GM06990 (cell line): Measurements from ENCODE around the gene CLRN1.

Experiments used
- DNase-seq: peaks from one replicate; pipeline ENCODE4 v3.0.0-alpha.2; 2011; ENCODE audit not compliant: insufficient read length; ENCODE audit errors: extremely low read depth
- H3K27me3 ChIP-seq: replicated peaks from 2 replicates; pipeline ENCODE4 v1.6.0; 2011; ENCODE audit warnings: low read length; ENCODE audit not compliant: control insufficient read depth, insufficient read depth
- H3K36me3 ChIP-seq: 2 replicates; pipeline ENCODE4 v1.5.1; 2011; ENCODE audit warnings: low read length; ENCODE audit not compliant: control insufficient read depth, insufficient read depth
- H3K4me3 ChIP-seq: replicated peaks from 2 replicates; pipeline ENCODE4 v1.5.1; 2011; ENCODE audit warnings: low read depth, mild to moderate bottlenecking, control low read depth, low read length
- TF ChIP-seq, protein P1 (sequence below): IDR thresholded peaks from 2 replicates; pipeline ENCODE4 v1.5.1; 2011; ENCODE audit warnings: low read length, control low read depth, mild to moderate bottlenecking, inconsistent platforms; ENCODE audit not compliant: insufficient read depth, poor library complexity, severe bottlenecking

Gene CLRN1

GRCh38 chr3:150960708-150961684 lies 11.5 kb downstream of the CLRN1 start:
- no peak for DNase-seq
- TF ChIP-seq, protein P1, sequence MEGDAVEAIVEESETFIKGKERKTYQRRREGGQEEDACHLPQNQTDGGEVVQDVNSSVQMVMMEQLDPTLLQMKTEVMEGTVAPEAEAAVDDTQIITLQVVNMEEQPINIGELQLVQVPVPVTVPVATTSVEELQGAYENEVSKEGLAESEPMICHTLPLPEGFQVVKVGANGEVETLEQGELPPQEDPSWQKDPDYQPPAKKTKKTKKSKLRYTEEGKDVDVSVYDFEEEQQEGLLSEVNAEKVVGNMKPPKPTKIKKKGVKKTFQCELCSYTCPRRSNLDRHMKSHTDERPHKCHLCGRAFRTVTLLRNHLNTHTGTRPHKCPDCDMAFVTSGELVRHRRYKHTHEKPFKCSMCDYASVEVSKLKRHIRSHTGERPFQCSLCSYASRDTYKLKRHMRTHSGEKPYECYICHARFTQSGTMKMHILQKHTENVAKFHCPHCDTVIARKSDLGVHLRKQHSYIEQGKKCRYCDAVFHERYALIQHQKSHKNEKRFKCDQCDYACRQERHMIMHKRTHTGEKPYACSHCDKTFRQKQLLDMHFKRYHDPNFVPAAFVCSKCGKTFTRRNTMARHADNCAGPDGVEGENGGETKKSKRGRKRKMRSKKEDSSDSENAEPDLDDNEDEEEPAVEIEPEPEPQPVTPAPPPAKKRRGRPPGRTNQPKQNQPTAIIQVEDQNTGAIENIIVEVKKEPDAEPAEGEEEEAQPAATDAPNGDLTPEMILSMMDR: no peak
- Histone ChIP-seq H3K27me3 (no peaks in the 10 kb centered on the region; the same call in none of the 2 replicates), H3K36me3 (no peaks in the 10 kb centered on the region), H3K4me3 (no peak overlapping the region)

DNA sequence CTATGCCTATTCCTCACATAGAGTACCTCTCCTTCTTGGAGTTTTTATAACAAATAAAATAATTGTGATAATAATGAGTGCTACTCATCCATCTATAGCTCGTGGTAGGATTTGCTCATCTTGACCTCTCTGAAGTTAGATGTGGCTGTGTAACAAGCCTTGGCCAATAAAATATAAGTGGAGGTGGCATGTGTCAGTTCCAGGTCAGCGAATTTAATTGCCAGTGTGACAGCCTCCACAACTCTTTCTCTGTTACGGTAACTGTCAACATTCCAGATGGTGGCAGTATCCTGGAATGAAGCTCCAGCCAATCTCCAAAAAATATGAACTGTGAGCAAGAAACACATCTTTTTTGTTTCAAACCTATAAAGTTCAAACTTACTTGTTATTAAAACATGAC lies 13.8 kb downstream of the CLRN1 start:
- H3K27me3 ChIP-seq: no peaks in the 10 kb centered on the region; the same call in none of the 2 replicates
- no peak overlapping the region for H3K4me3 ChIP-seq
- no peaks in the 10 kb centered on the region for H3K36me3 ChIP-seq
- no peak for DNase-seq
- TF ChIP-seq, protein P1: no peak

- no peak overlapping the region for H3K4me3 ChIP-seq
- H3K27me3 ChIP-seq: no peaks in the 10 kb centered on the region; the same call in 1 of the 2 replicates
- TF ChIP-seq, protein P1: no peak
- H3K36me3 ChIP-seq: no peaks in the 10 kb centered on the region
- no peak for DNase-seq
Measured at GRCh38 chr3:150956376-150956775, 16.2 kb downstream of the CLRN1 start.

- no peaks in the 10 kb centered on the region for H3K27me3 ChIP-seq
- H3K36me3 ChIP-seq: no peaks in the 10 kb centered on the region
- TF ChIP-seq, protein P1: no peak
- H3K4me3 ChIP-seq: no peak overlapping the region
- no peak for DNase-seq
Measured at GRCh38 chr3:150951923-150952322, 20.6 kb downstream of the CLRN1 start.

- Histone ChIP-seq H3K27me3 (no peaks in the 10 kb centered on the region; the same call in 1 of the 2 replicates), H3K4me3 (no peak overlapping the region), H3K36me3 (no peaks in the 10 kb centered on the region)
- no peak for DNase-seq
- TF ChIP-seq, protein P1: no peak
Measured at GRCh38 chr3:150945226-150946032, 27.1 kb downstream of the CLRN1 start.
